DND-41 (cell line): ENCODE results near the gene SLC2A9.

Experiments used
- ATAC-seq: fragments of 200-7000 bp; cut with Tn5 transposase; 3 replicates; pipeline ENCODE4 v1.9.1; 2021; ENCODE audit warnings: low read depth; ENCODE audit not compliant: insufficient read depth
- DNase-seq: peaks from one replicate; pipeline ENCODE4 v3.0.0-alpha.2; 2020
- H2AFZ ChIP-seq: 2 replicates; pipeline ENCODE4 v1.6.0; 2012; ENCODE audit warnings: low read depth, low read length
- H3K27ac ChIP-seq: 2 replicates; pipeline ENCODE4 v1.5.1; 2012; ENCODE audit warnings: low read length, inconsistent platforms
- H3K27me3 ChIP-seq: fragments of 200-600 bp; sonication (generic); 2 replicates; pipeline ENCODE4 v1.6.0; 2012; ENCODE audit warnings: low read length, mild to moderate bottlenecking, inconsistent platforms; ENCODE audit not compliant: insufficient read depth, poor library complexity
- H3K36me3 ChIP-seq: 2 replicates; pipeline ENCODE4 v1.5.1; 2012; ENCODE audit warnings: low read length, inconsistent platforms; ENCODE audit not compliant: insufficient read depth
- H3K4me1 ChIP-seq: 2 replicates; pipeline ENCODE4 v1.5.1; 2012; ENCODE audit warnings: mild to moderate bottlenecking, low read length; ENCODE audit not compliant: insufficient read depth
- H3K4me2 ChIP-seq: 2 replicates; pipeline ENCODE4 v1.6.0; 2012; ENCODE audit warnings: mild to moderate bottlenecking, moderate library complexity, low read length, inconsistent platforms; ENCODE audit not compliant: insufficient read depth
- H3K4me3 ChIP-seq, 2 experiments: fragments of 200-600 bp in 1 of 2; shearing (Covaris generic) in 1 of 2; 2 replicates each; pipeline ENCODE4 v1.5.1; 2012 to 2016; ENCODE audit warnings: inconsistent platforms in 2 of 2, low read length in 2 of 2, mild to moderate bottlenecking in 2 of 2, low read depth in 1 of 2, moderate library complexity in 1 of 2
- H3K79me2 ChIP-seq: 2 replicates; pipeline ENCODE4 v1.6.0; 2012; ENCODE audit warnings: low read length, inconsistent platforms; ENCODE audit not compliant: insufficient read depth
- H3K9ac ChIP-seq: 2 replicates; pipeline ENCODE4 v1.6.0; 2012; ENCODE audit warnings: low read depth, mild to moderate bottlenecking, inconsistent platforms, low read length, moderate library complexity
- H3K9me3 ChIP-seq: 2 replicates; pipeline ENCODE4 v1.5.1; 2012; ENCODE audit warnings: low read length, moderate library complexity, mild to moderate bottlenecking, inconsistent platforms; ENCODE audit not compliant: insufficient read depth, severe bottlenecking
- H4K20me1 ChIP-seq: 2 replicates; pipeline ENCODE4 v1.6.0; 2012; ENCODE audit warnings: low read length; ENCODE audit not compliant: insufficient read depth
- EZH2 ChIP-seq: IDR thresholded peaks from 3 replicates; pipeline ENCODE4 v1.6.1; 2012; ENCODE audit warnings: borderline replicate concordance, low read depth, mild to moderate bottlenecking, moderate library complexity, low read length, inconsistent platforms; ENCODE audit not compliant: severe bottlenecking
- TF ChIP-seq, protein P1 (sequence below): IDR thresholded peaks from 2 replicates; pipeline ENCODE4 v1.5.1; 2012; ENCODE audit warnings: borderline replicate concordance, low read length, moderate library complexity, mild to moderate bottlenecking; ENCODE audit not compliant: poor library complexity, severe bottlenecking; ENCODE audit errors: extremely low read depth

SLC2A9 gene

DNA sequence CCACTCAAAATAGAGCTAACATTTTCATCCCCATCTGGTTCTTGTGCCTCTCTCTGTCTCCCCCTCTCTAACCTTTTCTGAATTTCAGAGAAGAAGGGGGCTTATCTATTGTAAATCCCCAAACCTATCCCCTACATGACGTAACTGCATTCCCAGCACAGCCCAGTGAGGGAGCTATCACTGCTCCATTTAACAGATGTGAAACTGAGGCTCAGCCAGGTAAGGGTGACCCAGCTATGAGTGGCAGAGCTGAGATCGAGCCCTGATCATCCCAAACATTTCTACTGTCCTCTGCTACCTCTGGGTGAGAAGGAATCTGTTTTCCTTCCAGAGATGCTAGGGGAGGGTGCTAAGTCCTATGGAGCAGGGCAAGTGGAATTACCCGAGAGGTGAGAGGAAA, 107.5 kb downstream of the SLC2A9 start:
- Histone ChIP-seq H3K27ac (no peak overlapping the region), H4K20me1 (no peaks in the 10 kb centered on the region), H2AFZ (no peak overlapping the region), H3K4me3 (no peak overlapping the region), H3K9me3 (no peaks in the 10 kb centered on the region), H3K9ac (no peak overlapping the region), H3K4me2 (no peak overlapping the region), H3K27me3 (no peaks in the 10 kb centered on the region), H3K4me1 (no peaks in the 10 kb centered on the region), H3K36me3 (no peaks in the 10 kb centered on the region), H3K79me2 (no peaks in the 10 kb centered on the region)
- ATAC-seq = no peak
- no peak for TF ChIP-seq EZH2
- TF ChIP-seq, protein P1, sequence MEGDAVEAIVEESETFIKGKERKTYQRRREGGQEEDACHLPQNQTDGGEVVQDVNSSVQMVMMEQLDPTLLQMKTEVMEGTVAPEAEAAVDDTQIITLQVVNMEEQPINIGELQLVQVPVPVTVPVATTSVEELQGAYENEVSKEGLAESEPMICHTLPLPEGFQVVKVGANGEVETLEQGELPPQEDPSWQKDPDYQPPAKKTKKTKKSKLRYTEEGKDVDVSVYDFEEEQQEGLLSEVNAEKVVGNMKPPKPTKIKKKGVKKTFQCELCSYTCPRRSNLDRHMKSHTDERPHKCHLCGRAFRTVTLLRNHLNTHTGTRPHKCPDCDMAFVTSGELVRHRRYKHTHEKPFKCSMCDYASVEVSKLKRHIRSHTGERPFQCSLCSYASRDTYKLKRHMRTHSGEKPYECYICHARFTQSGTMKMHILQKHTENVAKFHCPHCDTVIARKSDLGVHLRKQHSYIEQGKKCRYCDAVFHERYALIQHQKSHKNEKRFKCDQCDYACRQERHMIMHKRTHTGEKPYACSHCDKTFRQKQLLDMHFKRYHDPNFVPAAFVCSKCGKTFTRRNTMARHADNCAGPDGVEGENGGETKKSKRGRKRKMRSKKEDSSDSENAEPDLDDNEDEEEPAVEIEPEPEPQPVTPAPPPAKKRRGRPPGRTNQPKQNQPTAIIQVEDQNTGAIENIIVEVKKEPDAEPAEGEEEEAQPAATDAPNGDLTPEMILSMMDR = no peak
- no peak for DNase-seq

DNA sequence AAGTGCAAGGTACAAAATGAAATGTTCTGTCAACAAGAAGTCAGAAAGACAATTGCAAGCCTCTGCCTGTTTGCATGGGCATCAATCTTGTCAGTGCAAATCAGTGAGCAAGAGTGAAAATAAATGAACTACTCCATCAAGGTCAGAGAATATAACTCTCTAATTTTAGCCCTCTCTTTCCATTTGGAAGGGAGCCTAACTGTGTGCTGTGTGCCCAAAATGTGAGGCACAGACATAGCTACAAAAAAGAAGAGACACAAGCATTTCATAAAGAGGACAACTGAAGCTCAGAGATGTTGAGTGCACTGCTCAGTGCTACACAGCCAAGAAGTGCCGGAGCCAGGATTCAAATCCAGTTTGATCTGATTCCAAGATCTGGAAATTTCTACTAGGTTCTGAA, 114.3 kb downstream of the SLC2A9 start:
- Histone ChIP-seq H3K4me1 (no peaks in the 10 kb centered on the region), H3K79me2 (no peaks in the 10 kb centered on the region), H3K9ac (no peak overlapping the region), H4K20me1 (no peaks in the 10 kb centered on the region), H3K27me3 (no peaks in the 10 kb centered on the region), H2AFZ (no peak overlapping the region), H3K36me3 (no peaks in the 10 kb centered on the region), H3K27ac (no peak overlapping the region), H3K4me2 (no peak overlapping the region), H3K9me3 (no peaks in the 10 kb centered on the region), H3K4me3 (no peak overlapping the region)
- no peak for ATAC-seq
- no peak for DNase-seq
- TF ChIP-seq EZH2 = no peak
- TF ChIP-seq, protein P1 = no peak

DNA sequence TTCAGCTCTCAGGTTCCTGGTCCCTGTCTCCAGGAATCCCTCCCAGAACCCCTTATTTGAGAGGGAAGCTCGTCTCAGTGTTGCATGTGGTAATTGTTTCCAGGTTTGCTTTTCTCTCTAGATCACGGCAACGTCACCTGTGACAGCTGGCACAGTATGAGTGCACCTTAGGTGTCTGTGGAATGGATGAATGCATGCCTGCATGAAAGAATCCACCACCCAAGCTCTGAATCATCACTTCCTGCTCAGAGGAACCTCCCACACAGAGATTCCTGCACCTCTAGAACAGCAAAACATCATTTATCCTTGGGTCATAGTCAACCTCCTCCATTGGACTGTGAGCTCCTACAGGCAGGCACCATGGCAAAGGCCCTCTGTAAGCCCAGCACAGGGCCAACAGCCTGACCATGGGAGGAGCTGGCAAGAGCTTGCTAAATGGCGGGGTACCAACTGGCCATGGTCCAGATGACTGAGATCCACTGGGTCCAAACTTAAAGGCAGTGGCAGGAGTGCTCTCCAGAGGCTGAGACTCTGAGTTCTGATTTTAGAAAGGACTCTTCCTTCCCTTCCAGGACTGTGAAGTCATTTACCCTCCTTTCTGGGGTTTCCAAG, 116.2 kb downstream of the SLC2A9 start:
- DNase-seq (no peak), ATAC-seq (no peak)
- H3K4me3 ChIP-seq = no peak overlapping the region
- TF ChIP-seq, protein P1 = no peak
- no peak for TF ChIP-seq EZH2
- H4K20me1 ChIP-seq = no peaks in the 10 kb centered on the region
- no peaks in the 10 kb centered on the region for H3K9me3 ChIP-seq
- H2AFZ ChIP-seq = no peak overlapping the region
- H3K4me2 ChIP-seq = no peak overlapping the region
- H3K27ac ChIP-seq = no peak overlapping the region
- no peak overlapping the region for H3K9ac ChIP-seq
- H3K27me3 ChIP-seq = no peaks in the 10 kb centered on the region
- H3K79me2 ChIP-seq = no peaks in the 10 kb centered on the region
- H3K36me3 ChIP-seq = no peaks in the 10 kb centered on the region
- no peaks in the 10 kb centered on the region for H3K4me1 ChIP-seq
